HG03103 (cell line): Measurements from ENCODE around the gene LGALS3.

ENCODE experiments used
- ATAC-seq: cut with Tn5 transposase; IDR thresholded peaks from one replicate; pipeline ENCODE4 v1.9.1; 2021; ENCODE audit warnings: low read depth; ENCODE audit not compliant: unreplicated experiment

Gene LGALS3

GRCh38 chr14:55111122-55111708, 17.8 kb upstream of the LGALS3 start:
- no peak for ATAC-seq

- ATAC-seq: no peak
Measured at GRCh38 chr14:55114720-55115119, 14.3 kb upstream of the LGALS3 start.

- ATAC-seq: no peak
Measured at GRCh38 chr14:55115460-55115859, 13.6 kb upstream of the LGALS3 start.

GRCh38 chr14:55115861-55116245, 13.2 kb upstream of the LGALS3 start:
- ATAC-seq: no peak

- ATAC-seq: no peak
Measured at GRCh38 chr14:55116246-55117030, 12.6 kb upstream of the LGALS3 start.

- ATAC-seq: no peak
Measured at GRCh38 chr14:55117803-55118441, 11.1 kb upstream of the LGALS3 start.

GRCh38 chr14:55118761-55119160, 10.3 kb upstream of the LGALS3 start:
- no peak for ATAC-seq

- ATAC-seq: no peak
Measured at GRCh38 chr14:55120571-55121495, 8.2 kb upstream of the LGALS3 start.

- no peak for ATAC-seq
Measured at GRCh38 chr14:55121628-55122439, 7.2 kb upstream of the LGALS3 start.

- no peak for ATAC-seq
Measured at GRCh38 chr14:55122440-55122986, 6.5 kb upstream of the LGALS3 start.

GRCh38 chr14:55123101-55123500, 6.0 kb upstream of the LGALS3 start:
- no peak for ATAC-seq

- ATAC-seq: no peak
Measured at GRCh38 chr14:55123852-55124639, 5.0 kb upstream of the LGALS3 start.

- no peak for ATAC-seq
Measured at GRCh38 chr14:55124774-55125386, 4.2 kb upstream of the LGALS3 start.

- no peak for ATAC-seq
Measured at GRCh38 chr14:55125403-55125802, 3.6 kb upstream of the LGALS3 start.

- ATAC-seq: no peak
Measured at GRCh38 chr14:55126034-55126433, 3.0 kb upstream of the LGALS3 start.

GRCh38 chr14:55126932-55127459, 2.1 kb upstream of the LGALS3 start:
- no peak for ATAC-seq

GRCh38 chr14:55127460-55127951, 1.5 kb upstream of the LGALS3 start:
- ATAC-seq: no peak
